Common myeloid progenitor, CD34-positive (primary cell): ENCODE data around the gene TRIM77.
"Not testable (repeated sequence)": the region's sequence is repeated elsewhere in the genome, so short reads cannot be mapped to it uniquely, and the experiment has no call there.

Experiments
- CTCF ChIA-PET: fragments of 350-600 bp; sonication (Branson Sonifier 250); formaldehyde crosslinking; loops from one replicate; lab custom pipeline; 2021; ENCODE audit warnings: antibody characterized with exemption; lab: Charles Lee
- POLR2A ChIA-PET: fragments of 350-600 bp; sonication (Branson Sonifier 250); formaldehyde crosslinking; loops from one replicate; lab custom pipeline; 2021; ENCODE audit warnings: antibody characterized with exemption; lab: Charles Lee
- DNase-seq, 3 donors: peaks; one replicate each; pipeline versions ENCODE4 v3.0.0 to v3.0.0-alpha.2; 2013
- H3K27ac ChIP-seq, 2 experiments: 1 replicate in 1 of 2; 2 replicates in 1 of 2; pipeline ENCODE4 v1.7.0; 2013; ENCODE audit warnings: inconsistent platforms in 2 of 2, low read length in 2 of 2, mild to moderate bottlenecking in 2 of 2, low read depth in 1 of 2, moderate library complexity in 1 of 2; ENCODE audit not compliant: severe bottlenecking in 2 of 2, insufficient read depth in 1 of 2, poor library complexity in 1 of 2
- H3K27me3 ChIP-seq, 5 experiments: replicated peaks in 2 of 5; 1 replicate in 3 of 5; 2 replicates in 2 of 5; pipeline versions ENCODE4 v1.6.1 to v1.7.0; 2013; ENCODE audit warnings: low read length in 4 of 5, mild to moderate bottlenecking in 2 of 5, moderate library complexity in 2 of 5, inconsistent platforms in 1 of 5; ENCODE audit not compliant: insufficient read depth in 5 of 5, control insufficient read depth in 4 of 5
- H3K36me3 ChIP-seq, 4 experiments: 1 replicate in 2 of 4; 2 replicates in 2 of 4; pipeline versions ENCODE4 v1.6.1 to v1.7.0; 2013; ENCODE audit warnings: low read length in 3 of 4, control low read depth in 1 of 4, mild to moderate bottlenecking in 1 of 4; ENCODE audit not compliant: control insufficient read depth in 4 of 4, insufficient read depth in 4 of 4
- H3K4me1 ChIP-seq, 4 experiments: 1 replicate in 3 of 4; 2 replicates in 1 of 4; pipeline versions ENCODE4 v1.6.1 to v1.7.1; 2013; ENCODE audit warnings: low read length in 3 of 4, mild to moderate bottlenecking in 3 of 4, control low read depth in 1 of 4, inconsistent platforms in 1 of 4, moderate library complexity in 1 of 4; ENCODE audit not compliant: control insufficient read depth in 4 of 4, insufficient read depth in 4 of 4; ENCODE audit errors: control extremely low read depth in 1 of 4
- H3K4me3 ChIP-seq, 7 experiments: 1 replicate in 4 of 7; 2 replicates in 3 of 7; pipeline versions ENCODE4 v1.5.1 to v1.7.0; 2013; ENCODE audit warnings: mild to moderate bottlenecking in 7 of 7, low read length in 6 of 7, moderate library complexity in 6 of 7, inconsistent platforms in 2 of 7, low read depth in 2 of 7, control low read depth in 1 of 7; ENCODE audit not compliant: insufficient read depth in 4 of 7, control insufficient read depth in 1 of 7; ENCODE audit errors: extremely low read depth in 1 of 7
- H3K9me3 ChIP-seq, 5 experiments: 1 replicate in 4 of 5; 2 replicates in 1 of 5; pipeline versions ENCODE4 v1.6.1 to v1.7.1; 2013; ENCODE audit warnings: low read length in 4 of 5, mild to moderate bottlenecking in 2 of 5, inconsistent platforms in 1 of 5, low read depth in 1 of 5, moderate library complexity in 1 of 5; ENCODE audit not compliant: control insufficient read depth in 4 of 5, insufficient read depth in 2 of 5; ENCODE audit errors: control extremely low read depth in 1 of 5
- WGBS: methylation state at CpG from one replicate; pipeline ENCODE4 v1.1.5; 2013; ENCODE audit not compliant: insufficient coverage; 5-methylcytosine and 5-hydroxymethylcytosine counted together

TRIM77 gene

DNA sequence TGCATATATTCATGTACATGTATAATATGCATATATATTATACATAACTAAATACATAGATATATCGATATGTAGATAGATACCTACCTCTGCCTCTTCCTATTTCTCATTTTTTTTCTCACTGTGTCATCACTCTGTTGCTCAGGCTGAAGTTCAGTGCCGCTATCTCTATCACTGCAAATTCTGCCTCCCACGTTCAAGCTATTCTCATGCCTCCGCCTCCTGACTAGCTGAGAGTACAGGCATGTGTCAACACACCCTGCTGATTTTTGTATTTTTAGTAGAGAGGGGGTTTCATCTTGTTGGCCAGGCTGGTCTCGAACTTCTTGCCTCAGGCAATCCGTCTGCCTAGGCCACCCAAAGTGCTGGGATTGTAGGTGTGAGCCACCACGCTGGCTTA, 31.3 kb downstream of the TRIM77 start:
- POLR2A ChIA-PET, DNase-seq, H3K27ac ChIP-seq, H3K9me3 ChIP-seq, H3K4me1 ChIP-seq, H3K36me3 ChIP-seq, H3K4me3 ChIP-seq, H3K27me3 ChIP-seq, CTCF ChIA-PET: not testable (repeated sequence)
- WGBS, result 88% methylated on average over 3 of the region's 7 CpGs

DNA sequence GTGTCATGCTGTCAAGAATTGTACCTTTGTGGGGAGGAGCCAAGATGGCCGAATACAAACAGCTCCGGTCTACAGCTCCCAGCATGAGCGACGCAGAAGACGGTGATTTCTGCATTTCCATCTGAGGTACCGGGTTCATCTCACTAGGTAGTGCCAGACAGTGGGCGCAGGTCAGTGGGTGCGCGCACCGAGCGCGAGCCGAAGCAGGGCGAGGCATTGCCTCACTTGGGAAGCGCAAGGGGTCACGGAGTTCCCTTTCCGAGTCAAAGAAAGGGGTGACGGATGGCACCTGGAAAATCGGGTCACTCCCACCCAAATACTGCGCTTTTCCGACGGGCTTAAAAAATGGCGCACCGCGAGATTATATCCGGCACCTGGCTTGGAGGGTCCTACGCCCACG, 34.1 kb downstream of the TRIM77 start:
- H3K4me3 ChIP-seq, H3K9me3 ChIP-seq, H3K27me3 ChIP-seq, H3K36me3 ChIP-seq, H3K27ac ChIP-seq, CTCF ChIA-PET, H3K4me1 ChIP-seq, DNase-seq, POLR2A ChIA-PET: not testable (repeated sequence)
- 98% methylated on average over 19 of the region's 28 CpGs for WGBS

DNA sequence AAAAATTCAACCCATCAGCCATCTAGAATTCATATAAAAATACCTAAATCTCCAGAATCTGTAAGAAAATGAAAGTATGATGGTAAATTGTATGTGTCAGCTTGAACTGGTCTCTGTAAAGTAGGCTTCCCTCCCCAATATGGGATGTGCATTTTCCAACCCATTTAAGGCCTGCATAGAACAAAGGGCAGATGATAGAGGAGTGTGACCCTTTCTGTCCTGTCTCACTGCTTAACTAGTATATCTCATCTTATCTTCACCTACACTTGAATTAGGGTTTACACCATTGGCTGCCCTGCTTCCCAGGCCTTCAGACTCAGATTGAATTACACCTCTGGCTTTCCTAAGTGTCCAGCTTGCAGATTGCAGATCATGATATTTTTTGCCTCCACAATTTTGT, 40.7 kb downstream of the TRIM77 start:
- DNase-seq, H3K36me3 ChIP-seq, CTCF ChIA-PET, H3K27me3 ChIP-seq, H3K27ac ChIP-seq, POLR2A ChIA-PET, H3K9me3 ChIP-seq, H3K4me3 ChIP-seq, H3K4me1 ChIP-seq: not testable (repeated sequence)
